Measurements from ENCODE around the gene PLAC9.

DNA sequence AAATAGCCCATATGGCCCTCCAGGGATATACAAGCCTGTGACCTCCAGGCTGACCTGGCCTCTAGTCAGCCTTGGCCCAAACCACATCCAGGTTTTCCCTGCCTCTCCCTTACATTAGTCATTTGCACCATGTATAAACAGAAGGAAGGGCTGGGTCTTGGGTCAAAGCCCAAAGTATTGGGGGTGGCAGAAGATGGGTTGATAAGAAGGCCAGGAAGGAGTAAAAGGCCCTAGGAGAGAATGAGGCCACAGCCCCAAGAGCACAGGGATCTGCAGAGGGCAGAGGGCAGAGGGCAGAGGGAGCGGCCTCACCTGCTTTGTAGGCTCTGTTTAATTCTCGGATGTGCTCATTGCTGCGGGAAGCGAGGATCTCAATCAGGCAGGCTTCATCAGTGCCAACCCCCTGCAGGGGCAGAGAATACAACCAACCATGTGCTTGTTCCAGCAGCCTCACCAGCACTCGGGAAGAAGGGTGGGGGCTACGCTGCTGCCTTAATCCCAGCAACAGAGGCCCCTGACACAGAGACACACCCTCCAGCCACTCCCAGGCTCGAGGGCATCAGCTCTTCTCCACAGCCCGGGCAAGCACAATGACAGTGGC, 31.3 kb downstream of the PLAC9 start:
- TF ChIP-seq, protein P1, sequence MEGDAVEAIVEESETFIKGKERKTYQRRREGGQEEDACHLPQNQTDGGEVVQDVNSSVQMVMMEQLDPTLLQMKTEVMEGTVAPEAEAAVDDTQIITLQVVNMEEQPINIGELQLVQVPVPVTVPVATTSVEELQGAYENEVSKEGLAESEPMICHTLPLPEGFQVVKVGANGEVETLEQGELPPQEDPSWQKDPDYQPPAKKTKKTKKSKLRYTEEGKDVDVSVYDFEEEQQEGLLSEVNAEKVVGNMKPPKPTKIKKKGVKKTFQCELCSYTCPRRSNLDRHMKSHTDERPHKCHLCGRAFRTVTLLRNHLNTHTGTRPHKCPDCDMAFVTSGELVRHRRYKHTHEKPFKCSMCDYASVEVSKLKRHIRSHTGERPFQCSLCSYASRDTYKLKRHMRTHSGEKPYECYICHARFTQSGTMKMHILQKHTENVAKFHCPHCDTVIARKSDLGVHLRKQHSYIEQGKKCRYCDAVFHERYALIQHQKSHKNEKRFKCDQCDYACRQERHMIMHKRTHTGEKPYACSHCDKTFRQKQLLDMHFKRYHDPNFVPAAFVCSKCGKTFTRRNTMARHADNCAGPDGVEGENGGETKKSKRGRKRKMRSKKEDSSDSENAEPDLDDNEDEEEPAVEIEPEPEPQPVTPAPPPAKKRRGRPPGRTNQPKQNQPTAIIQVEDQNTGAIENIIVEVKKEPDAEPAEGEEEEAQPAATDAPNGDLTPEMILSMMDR (IDR thresholded peaks at IDR 0.05; ENCODE audit: insufficient read depth, low read depth, low read length): no peak
- no peak for TF ChIP-seq EZH2 (IDR thresholded peaks at IDR 0.05; ENCODE audit: insufficient read depth, low read length)

Data from astrocyte (in vitro differentiated cells and primary cell).